ENCODE results near the gene HOXC6. TPM values are rescaled to one million over a fixed set of nuclear protein-coding genes. Genes with fewer than 3 reads are reported as not detected.

Gene HOXC6
- total and polyA plus RNA-seq, 9 of the 15 experiments (the other 6 are each of a cell fraction or from before 2014, with no cell fraction given): 0.06 to 4.0 (median 1.4) TPM

DNA sequence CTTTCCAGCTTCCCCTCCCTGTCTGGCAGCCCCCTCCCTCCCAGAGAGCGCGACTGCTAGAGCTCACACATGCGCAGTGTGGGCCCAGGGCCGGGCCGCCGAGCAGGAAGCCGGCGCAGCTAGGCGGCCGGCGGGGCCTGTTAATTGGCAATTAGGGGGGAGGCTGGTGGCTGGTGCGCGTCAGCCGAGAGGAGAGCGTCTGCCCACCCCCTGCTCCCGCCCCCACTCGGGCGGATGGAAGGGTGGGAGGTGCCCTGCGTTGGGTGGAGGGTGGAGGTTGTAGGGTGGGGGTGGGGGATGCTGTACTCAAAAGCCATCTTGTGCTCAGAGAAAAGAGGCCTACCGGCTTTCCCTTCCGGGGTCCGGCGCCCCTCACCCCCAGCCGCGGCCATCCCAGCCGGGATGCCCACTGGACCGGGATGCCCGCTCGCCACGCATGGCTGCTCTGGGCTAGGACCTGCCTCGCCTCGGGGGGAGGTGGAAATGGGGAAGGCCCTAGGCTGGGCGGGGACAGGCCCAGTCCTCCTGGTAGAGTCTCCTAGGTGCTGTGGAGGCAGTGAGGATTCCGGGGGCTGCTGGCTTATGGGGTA is 10.3 kb upstream of the HOXC6 start (continued):
- TF ChIP-seq, protein P1, sequence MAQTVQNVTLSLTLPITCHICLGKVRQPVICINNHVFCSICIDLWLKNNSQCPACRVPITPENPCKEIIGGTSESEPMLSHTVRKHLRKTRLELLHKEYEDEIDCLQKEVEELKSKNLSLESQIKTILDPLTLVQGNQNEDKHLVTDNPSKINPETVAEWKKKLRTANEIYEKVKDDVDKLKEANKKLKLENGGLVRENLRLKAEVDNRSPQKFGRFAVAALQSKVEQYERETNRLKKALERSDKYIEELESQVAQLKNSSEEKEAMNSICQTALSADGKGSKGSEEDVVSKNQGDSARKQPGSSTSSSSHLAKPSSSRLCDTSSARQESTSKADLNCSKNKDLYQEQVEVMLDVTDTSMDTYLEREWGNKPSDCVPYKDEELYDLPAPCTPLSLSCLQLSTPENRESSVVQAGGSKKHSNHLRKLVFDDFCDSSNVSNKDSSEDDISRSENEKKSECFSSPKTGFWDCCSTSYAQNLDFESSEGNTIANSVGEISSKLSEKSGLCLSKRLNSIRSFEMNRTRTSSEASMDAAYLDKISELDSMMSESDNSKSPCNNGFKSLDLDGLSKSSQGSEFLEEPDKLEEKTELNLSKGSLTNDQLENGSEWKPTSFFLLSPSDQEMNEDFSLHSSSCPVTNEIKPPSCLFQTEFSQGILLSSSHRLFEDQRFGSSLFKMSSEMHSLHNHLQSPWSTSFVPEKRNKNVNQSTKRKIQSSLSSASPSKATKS (CRISPR knock-in tag; IDR thresholded peaks at IDR 0.05): no peak
- TF ChIP-seq, protein P2, sequence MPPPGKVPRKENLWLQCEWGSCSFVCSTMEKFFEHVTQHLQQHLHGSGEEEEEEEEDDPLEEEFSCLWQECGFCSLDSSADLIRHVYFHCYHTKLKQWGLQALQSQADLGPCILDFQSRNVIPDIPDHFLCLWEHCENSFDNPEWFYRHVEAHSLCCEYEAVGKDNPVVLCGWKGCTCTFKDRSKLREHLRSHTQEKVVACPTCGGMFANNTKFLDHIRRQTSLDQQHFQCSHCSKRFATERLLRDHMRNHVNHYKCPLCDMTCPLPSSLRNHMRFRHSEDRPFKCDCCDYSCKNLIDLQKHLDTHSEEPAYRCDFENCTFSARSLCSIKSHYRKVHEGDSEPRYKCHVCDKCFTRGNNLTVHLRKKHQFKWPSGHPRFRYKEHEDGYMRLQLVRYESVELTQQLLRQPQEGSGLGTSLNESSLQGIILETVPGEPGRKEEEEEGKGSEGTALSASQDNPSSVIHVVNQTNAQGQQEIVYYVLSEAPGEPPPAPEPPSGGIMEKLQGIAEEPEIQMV (tag; conservative IDR thresholded peaks at IDR 0.05; ENCODE audit: low read depth): no peak
- TF ChIP-seq E2F3 (CRISPR knock-in tag; IDR thresholded peaks at IDR 0.05): no peak
- no peak for TF ChIP-seq RBM25 (IDR thresholded peaks at IDR 0.05; ENCODE audit: low read depth, low read length, severe bottlenecking)
- no peak for TF ChIP-seq POLR2AphosphoS2 (IDR thresholded peaks at IDR 0.05; ENCODE audit: low read length)
- TF ChIP-seq, protein P3, sequence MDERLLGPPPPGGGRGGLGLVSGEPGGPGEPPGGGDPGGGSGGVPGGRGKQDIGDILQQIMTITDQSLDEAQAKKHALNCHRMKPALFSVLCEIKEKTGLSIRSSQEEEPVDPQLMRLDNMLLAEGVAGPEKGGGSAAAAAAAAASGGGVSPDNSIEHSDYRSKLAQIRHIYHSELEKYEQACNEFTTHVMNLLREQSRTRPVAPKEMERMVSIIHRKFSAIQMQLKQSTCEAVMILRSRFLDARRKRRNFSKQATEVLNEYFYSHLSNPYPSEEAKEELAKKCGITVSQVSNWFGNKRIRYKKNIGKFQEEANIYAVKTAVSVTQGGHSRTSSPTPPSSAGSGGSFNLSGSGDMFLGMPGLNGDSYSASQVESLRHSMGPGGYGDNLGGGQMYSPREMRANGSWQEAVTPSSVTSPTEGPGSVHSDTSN (CRISPR knock-in tag; IDR thresholded peaks at IDR 0.05; ENCODE audit: low read depth): no peak
- TF ChIP-seq, protein P3 (tag; conservative IDR thresholded peaks at IDR 0.05; ENCODE audit: low read depth): no peak
- TF ChIP-seq, protein P4, sequence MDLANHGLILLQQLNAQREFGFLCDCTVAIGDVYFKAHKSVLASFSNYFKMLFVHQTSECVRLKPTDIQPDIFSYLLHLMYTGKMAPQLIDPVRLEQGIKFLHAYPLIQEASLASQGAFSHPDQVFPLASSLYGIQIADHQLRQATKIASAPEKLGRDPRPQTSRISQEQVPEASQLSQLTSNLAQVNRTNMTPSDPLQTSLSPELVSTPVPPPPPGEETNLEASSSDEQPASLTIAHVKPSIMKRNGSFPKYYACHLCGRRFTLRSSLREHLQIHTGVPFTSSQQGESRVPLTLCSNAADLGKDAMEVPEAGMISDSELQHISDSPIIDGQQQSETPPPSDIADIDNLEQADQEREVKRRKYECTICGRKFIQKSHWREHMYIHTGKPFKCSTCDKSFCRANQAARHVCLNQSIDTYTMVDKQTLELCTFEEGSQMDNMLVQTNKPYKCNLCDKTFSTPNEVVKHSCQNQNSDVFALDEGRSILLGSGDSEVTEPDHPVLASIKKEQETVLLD (IDR thresholded peaks at IDR 0.05): peak; percentile 82; the same call in 1 of the 2 replicates
- TF ChIP-seq RUNX1 (IDR thresholded peaks at IDR 0.05; ENCODE audit: low read depth): no peak
- TF ChIP-seq RBM15 (IDR thresholded peaks at IDR 0.05; ENCODE audit: insufficient read depth, low read length): no peak
- TF ChIP-seq, protein P5, sequence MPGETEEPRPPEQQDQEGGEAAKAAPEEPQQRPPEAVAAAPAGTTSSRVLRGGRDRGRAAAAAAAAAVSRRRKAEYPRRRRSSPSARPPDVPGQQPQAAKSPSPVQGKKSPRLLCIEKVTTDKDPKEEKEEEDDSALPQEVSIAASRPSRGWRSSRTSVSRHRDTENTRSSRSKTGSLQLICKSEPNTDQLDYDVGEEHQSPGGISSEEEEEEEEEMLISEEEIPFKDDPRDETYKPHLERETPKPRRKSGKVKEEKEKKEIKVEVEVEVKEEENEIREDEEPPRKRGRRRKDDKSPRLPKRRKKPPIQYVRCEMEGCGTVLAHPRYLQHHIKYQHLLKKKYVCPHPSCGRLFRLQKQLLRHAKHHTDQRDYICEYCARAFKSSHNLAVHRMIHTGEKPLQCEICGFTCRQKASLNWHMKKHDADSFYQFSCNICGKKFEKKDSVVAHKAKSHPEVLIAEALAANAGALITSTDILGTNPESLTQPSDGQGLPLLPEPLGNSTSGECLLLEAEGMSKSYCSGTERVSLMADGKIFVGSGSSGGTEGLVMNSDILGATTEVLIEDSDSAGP (CRISPR knock-in tag; IDR thresholded peaks at IDR 0.05): no peak
- TF ChIP-seq ZBTB17 (CRISPR knock-in tag; IDR thresholded peaks at IDR 0.05): peak; percentile 13; the same call in 1 of the 2 replicates
- TF ChIP-seq, protein P6, sequence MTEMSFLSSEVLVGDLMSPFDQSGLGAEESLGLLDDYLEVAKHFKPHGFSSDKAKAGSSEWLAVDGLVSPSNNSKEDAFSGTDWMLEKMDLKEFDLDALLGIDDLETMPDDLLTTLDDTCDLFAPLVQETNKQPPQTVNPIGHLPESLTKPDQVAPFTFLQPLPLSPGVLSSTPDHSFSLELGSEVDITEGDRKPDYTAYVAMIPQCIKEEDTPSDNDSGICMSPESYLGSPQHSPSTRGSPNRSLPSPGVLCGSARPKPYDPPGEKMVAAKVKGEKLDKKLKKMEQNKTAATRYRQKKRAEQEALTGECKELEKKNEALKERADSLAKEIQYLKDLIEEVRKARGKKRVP (CRISPR knock-in tag; IDR thresholded peaks at IDR 0.05): no peak
- TF ChIP-seq NCOR1 (IDR thresholded peaks at IDR 0.05): peak; percentile 41; the same call in 1 of the 2 replicates
- no peak for TF ChIP-seq TEAD4 (IDR thresholded peaks at IDR 0.05; ENCODE audit: low read length)
- TF ChIP-seq TEAD4 (CRISPR knock-in tag; IDR thresholded peaks at IDR 0.05; ENCODE audit: borderline replicate concordance): no peak
- TF ChIP-seq ETV5 (CRISPR knock-in tag; IDR thresholded peaks at IDR 0.05; ENCODE audit: low read depth): 0 out of 2 replicates have a peak, but pooled peaks have one; percentile 9
